Mesothelial cell of epicardium (in vitro differentiated cells): Measurements from ENCODE around the gene CCL15. TPM values are rescaled to one million over a fixed set of nuclear protein-coding genes. Genes with fewer than 3 reads are reported as not detected.
"Not testable (repeated sequence)": the region's sequence is repeated elsewhere in the genome, so short reads cannot be mapped to it uniquely, and the experiment has no call there.

ENCODE experiments used
- DNase-seq, 2 experiments: peaks; one replicate each; pipeline ENCODE4 v3.0.0; 2021; ENCODE audit warnings: low spot score in 2 of 2; ENCODE audit not compliant: unreplicated experiment in 2 of 2
- H3K27ac Mint-ChIP-seq: 2 replicates; pipeline ENCODE4 v1.8.0; 2021; ENCODE audit warnings: mixed read lengths
- H3K27me3 Mint-ChIP-seq: 2 replicates; pipeline ENCODE4 v1.8.0; 2021; ENCODE audit warnings: low read depth, mixed read lengths
- H3K36me3 Mint-ChIP-seq: 2 replicates; pipeline ENCODE4 v1.8.0; 2021; ENCODE audit warnings: mixed read lengths
- H3K4me1 Mint-ChIP-seq: 2 replicates; pipeline ENCODE4 v1.8.0; 2021; ENCODE audit warnings: mixed read lengths
- H3K4me3 Mint-ChIP-seq: 2 replicates; pipeline ENCODE4 v1.8.0; 2021; ENCODE audit warnings: mild to moderate bottlenecking, moderate library complexity, mixed read lengths
- H3K9me3 Mint-ChIP-seq: 2 replicates; pipeline ENCODE4 v1.8.0; 2021; ENCODE audit warnings: mixed read lengths
- total RNA-seq: library from RNA; stranded (reverse); gene quantifications from 3 replicates; pipeline ENCODE4 v1.2.1, GENCODE V29; 2021
- TF ChIP-seq, protein P1 (sequence below): fragments of 200-600 bp; sonication (generic); IDR thresholded peaks from one replicate; pipeline ENCODE4 v1.5.0; 2021; ENCODE audit warnings: antibody characterized with exemption; ENCODE audit not compliant: unreplicated experiment

Gene CCL15
- total RNA-seq, 1 donor from 2014 or later: not detected

DNA sequence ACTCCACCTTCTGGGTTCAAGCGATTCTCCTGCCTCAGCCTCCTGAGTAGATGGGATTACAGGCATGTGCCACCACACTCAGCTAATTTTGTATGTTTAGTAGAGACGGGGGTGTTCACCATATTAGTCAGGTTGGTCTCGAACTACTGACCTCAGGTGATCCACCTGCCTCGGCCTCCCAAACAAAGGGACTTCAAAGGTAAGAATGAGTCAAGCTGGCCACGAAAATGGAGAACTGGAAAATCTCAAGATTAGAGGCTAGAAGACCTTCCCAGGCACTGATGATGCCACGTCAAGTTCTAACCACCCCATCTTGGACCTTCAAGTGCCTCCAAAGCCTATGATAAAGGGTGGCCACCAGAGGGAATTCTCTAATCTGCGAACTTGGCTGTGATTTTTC, 1.3 kb upstream of the CCL15 start:
- H3K27me3 Mint-ChIP-seq: peaks cover 17% of the 10 kb centered on the region
- H3K4me3 Mint-ChIP-seq: no peak overlapping the region
- H3K9me3 Mint-ChIP-seq: no peaks in the 10 kb centered on the region
- H3K36me3 Mint-ChIP-seq: no peaks in the 10 kb centered on the region
- no peaks in the 10 kb centered on the region for H3K4me1 Mint-ChIP-seq
- TF ChIP-seq, protein P1, sequence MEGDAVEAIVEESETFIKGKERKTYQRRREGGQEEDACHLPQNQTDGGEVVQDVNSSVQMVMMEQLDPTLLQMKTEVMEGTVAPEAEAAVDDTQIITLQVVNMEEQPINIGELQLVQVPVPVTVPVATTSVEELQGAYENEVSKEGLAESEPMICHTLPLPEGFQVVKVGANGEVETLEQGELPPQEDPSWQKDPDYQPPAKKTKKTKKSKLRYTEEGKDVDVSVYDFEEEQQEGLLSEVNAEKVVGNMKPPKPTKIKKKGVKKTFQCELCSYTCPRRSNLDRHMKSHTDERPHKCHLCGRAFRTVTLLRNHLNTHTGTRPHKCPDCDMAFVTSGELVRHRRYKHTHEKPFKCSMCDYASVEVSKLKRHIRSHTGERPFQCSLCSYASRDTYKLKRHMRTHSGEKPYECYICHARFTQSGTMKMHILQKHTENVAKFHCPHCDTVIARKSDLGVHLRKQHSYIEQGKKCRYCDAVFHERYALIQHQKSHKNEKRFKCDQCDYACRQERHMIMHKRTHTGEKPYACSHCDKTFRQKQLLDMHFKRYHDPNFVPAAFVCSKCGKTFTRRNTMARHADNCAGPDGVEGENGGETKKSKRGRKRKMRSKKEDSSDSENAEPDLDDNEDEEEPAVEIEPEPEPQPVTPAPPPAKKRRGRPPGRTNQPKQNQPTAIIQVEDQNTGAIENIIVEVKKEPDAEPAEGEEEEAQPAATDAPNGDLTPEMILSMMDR: no peak
- DNase-seq: peak in 1 of 2 experiments; percentile 6
- H3K27ac Mint-ChIP-seq: no peak overlapping the region

DNA sequence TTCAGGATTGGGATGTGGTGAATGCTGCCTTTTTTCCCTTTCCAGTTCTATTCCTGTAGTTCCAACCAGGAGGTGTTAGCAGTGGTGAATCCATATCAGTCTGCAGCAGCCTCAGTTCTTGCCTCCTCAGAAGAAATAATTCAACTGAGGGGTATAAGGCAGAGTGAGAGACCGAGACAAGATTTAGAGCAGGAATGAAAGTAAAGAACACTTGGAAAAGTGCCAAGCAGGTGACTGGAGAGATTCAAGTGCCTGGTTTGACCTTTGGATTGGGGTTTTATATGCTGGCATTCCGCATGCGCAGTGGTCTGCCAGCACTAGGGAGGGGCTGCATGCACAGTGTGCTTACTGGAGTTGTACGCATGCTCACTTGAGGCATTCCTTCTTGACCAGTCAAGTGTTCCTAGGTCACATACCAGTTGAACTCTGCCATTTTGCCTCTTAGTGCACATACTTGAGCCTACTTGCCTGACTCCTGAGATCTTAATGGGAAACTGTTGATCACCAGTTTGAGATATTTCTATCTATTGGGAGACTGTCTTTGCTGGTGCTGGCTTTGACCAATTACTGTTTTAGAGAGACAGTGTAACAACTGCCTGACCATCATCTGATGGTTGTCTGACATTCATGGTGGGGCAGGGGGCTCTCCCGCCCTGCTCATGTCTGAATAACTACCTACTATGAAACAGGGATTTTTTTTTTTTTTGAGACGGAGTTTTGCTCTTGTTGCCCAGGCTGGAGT, 680 bp upstream of the CCL15 start:
- H3K36me3 Mint-ChIP-seq: no peaks in the 10 kb centered on the region
- no peak overlapping the region for H3K4me3 Mint-ChIP-seq
- peaks cover 22% of the 10 kb centered on the region for H3K27me3 Mint-ChIP-seq
- H3K9me3 Mint-ChIP-seq: no peaks in the 10 kb centered on the region
- DNase-seq: peak in 1 of 2 experiments; percentile 10
- no peak overlapping the region for H3K27ac Mint-ChIP-seq
- H3K4me1 Mint-ChIP-seq: no peaks in the 10 kb centered on the region
- TF ChIP-seq, protein P1: no peak

DNA sequence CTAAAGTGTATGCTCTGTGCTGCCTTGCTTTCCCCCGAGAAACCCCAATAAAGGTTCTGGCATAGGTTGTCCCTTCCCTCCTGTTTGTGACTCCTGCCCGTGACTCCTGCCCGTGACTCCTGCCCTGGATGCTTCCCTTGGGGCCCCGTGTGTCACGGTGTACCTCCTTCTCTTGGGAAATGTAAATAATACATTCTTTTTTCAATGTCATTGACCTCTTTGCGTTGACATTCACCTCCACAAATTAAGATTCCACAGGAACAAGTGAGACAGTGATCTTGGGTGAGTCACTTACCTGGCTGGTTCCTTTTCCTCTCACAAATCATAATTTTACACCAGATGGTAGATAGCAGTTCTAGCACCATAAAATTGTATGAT, 632 bp downstream of the CCL15 start:
- Mint-ChIP-seq H3K27me3 (peaks cover 30% of the 10 kb centered on the region), H3K36me3 (no peaks in the 10 kb centered on the region), H3K4me1 (no peaks in the 10 kb centered on the region), H3K27ac (no peak overlapping the region), H3K9me3 (no peaks in the 10 kb centered on the region), H3K4me3 (no peak overlapping the region)
- TF ChIP-seq, protein P1: no peak
- no peak for DNase-seq

DNA sequence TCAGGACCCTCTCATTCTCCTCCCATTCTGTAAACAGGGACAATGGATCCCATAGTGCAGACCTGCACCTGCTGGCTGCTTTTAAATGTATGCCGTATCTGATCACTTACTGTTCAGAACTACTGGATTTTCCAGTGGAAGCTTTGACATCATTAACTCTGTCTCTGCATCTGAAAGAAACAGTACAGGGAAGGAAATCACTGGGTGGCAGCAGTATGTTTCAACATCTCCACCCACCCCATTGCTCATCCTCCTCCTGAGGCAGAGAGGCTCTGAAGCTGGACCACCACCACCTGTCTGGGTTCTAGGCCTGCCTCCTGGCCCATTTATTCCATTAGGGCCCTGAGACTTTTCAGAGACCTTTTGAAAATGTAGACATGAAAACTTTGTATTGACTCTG, 2.6 kb downstream of the CCL15 start:
- Mint-ChIP-seq H3K4me3 (no peak overlapping the region), H3K9me3 (peaks cover 8% of the 10 kb centered on the region), H3K27me3 (peaks cover 46% of the 10 kb centered on the region), H3K27ac (no peak overlapping the region), H3K4me1 (no peaks in the 10 kb centered on the region), H3K36me3 (no peaks in the 10 kb centered on the region)
- TF ChIP-seq, protein P1: no peak
- DNase-seq: no peak

DNA sequence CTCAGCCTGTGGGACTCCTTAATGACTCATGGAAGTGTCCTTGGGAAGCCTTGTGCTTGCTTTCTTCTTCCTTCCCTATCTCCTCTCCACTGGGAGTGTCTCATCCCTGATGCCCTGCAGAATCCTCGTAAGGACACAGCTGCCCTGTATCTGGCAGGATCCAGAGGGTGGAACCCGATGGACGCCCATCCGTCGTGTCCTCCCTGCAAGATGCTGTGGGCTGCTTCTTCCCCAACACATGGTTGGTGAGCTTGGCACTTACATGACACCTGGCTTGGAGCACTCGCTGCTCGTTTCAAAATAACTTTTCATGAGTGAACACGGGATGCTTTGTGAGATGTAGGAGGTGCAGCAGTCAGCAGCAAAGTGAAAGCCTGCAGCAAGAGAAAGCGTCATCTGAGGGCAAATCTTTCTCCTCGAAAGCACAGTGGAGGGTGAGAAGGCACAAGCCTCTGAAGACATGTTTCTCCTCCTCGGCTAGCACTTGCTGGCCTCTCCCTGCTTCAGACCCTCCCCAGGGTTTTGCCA, 3.3 kb downstream of the CCL15 start:
- Mint-ChIP-seq H3K4me1 (no peaks in the 10 kb centered on the region), H3K27ac (no peak overlapping the region), H3K4me3 (no peak overlapping the region), H3K27me3 (peaks cover 48% of the 10 kb centered on the region), H3K9me3 (peaks cover 8% of the 10 kb centered on the region), H3K36me3 (no peaks in the 10 kb centered on the region)
- no peak for DNase-seq
- TF ChIP-seq, protein P1: no peak

DNA sequence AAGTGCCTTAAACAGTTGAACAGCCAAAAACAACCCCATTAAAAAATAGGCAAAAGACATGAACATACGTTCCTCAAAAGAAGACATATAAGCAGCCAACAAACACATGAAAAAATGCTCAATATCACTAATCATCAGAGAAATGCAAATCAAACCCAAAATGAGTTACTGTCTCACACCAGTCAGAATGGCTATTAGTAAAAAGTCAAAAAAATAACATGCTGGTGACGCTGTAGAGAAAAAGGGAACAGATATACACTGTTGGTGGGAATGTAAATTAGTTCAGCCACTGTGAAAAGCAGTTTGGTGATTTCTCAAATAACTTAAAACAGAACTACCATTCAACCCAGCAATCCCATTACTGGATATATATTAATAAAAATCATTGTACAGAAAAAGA, 6.0 kb downstream of the CCL15 start:
- not testable (repeated sequence) for H3K36me3 Mint-ChIP-seq, H3K9me3 Mint-ChIP-seq, H3K4me1 Mint-ChIP-seq, DNase-seq, H3K27ac Mint-ChIP-seq, H3K4me3 Mint-ChIP-seq
- peaks cover 50% of the 10 kb centered on the region for H3K27me3 Mint-ChIP-seq
